Measurements from ENCODE around the gene BUD23. TPM values are rescaled to one million over a fixed set of nuclear protein-coding genes. Genes with fewer than 3 reads are reported as not detected.
A peak's percentile ranks its signal among the peaks of the same experiment; 100 is the strongest.

The BUD23 gene
- total RNA-seq, 1 donor from 2014 or later = 97.9 TPM

- Histone ChIP-seq H3K27me3 (ENCODE audit: control insufficient read depth, insufficient read depth, low read length) (peaks cover 5% of the 10 kb centered on the region), H3K4me3 (ENCODE audit: low read depth, low read length) (no peak overlapping the region), H3K36me3 (ENCODE audit: control insufficient read depth, insufficient read depth, low read length) (no peaks in the 10 kb centered on the region)
- no peak for DNase-seq (ENCODE audit: low read depth)
- no peak for TF ChIP-seq CTCF (IDR thresholded peaks at IDR 0.05; ENCODE audit: insufficient read depth, low read length, severe bottlenecking)
- FAIRE-seq = no peak
Measured at GRCh38 chr7:73644688-73645286, 38.6 kb upstream of the BUD23 start.

GRCh38 chr7:73645643-73646174 is 37.7 kb upstream of the BUD23 start:
- FAIRE-seq (no peak), DNase-seq (ENCODE audit: low read depth) (peak; percentile 20)
- peaks cover 7% of the 10 kb centered on the region for H3K27me3 ChIP-seq (ENCODE audit: control insufficient read depth, insufficient read depth, low read length)
- no peak for TF ChIP-seq CTCF (IDR thresholded peaks at IDR 0.05; ENCODE audit: insufficient read depth, low read length, severe bottlenecking)
- H3K4me3 ChIP-seq (ENCODE audit: low read depth, low read length) = no peak overlapping the region
- H3K36me3 ChIP-seq (ENCODE audit: control insufficient read depth, insufficient read depth, low read length) = no peaks in the 10 kb centered on the region

- TF ChIP-seq CTCF (IDR thresholded peaks at IDR 0.05; ENCODE audit: insufficient read depth, low read length, severe bottlenecking) = no peak
- no peaks in the 10 kb centered on the region for H3K36me3 ChIP-seq (ENCODE audit: control insufficient read depth, insufficient read depth, low read length)
- DNase-seq (ENCODE audit: low read depth) = peak; percentile 9
- peaks cover 10% of the 10 kb centered on the region for H3K27me3 ChIP-seq (ENCODE audit: control insufficient read depth, insufficient read depth, low read length)
- H3K4me3 ChIP-seq (ENCODE audit: low read depth, low read length) = no peak overlapping the region
- FAIRE-seq = no peak
Measured at GRCh38 chr7:73646785-73647724, 36.3 kb upstream of the BUD23 start.

GRCh38 chr7:73647725-73648592 is 35.4 kb upstream of the BUD23 start:
- Histone ChIP-seq H3K36me3 (ENCODE audit: control insufficient read depth, insufficient read depth, low read length) (no peaks in the 10 kb centered on the region), H3K4me3 (ENCODE audit: low read depth, low read length) (peak overlapping the region; percentile 33), H3K27me3 (ENCODE audit: control insufficient read depth, insufficient read depth, low read length) (peaks cover 10% of the 10 kb centered on the region)
- no peak for FAIRE-seq
- TF ChIP-seq CTCF (IDR thresholded peaks at IDR 0.05; ENCODE audit: insufficient read depth, low read length, severe bottlenecking) = peak; percentile 14
- no peak for DNase-seq (ENCODE audit: low read depth)

GRCh38 chr7:73648593-73649332 is 34.6 kb upstream of the BUD23 start:
- Histone ChIP-seq H3K27me3 (ENCODE audit: control insufficient read depth, insufficient read depth, low read length) (peaks cover 10% of the 10 kb centered on the region), H3K4me3 (ENCODE audit: low read depth, low read length) (no peak overlapping the region), H3K36me3 (ENCODE audit: control insufficient read depth, insufficient read depth, low read length) (no peaks in the 10 kb centered on the region)
- FAIRE-seq = no peak
- DNase-seq (ENCODE audit: low read depth) = no peak
- TF ChIP-seq CTCF (IDR thresholded peaks at IDR 0.05; ENCODE audit: insufficient read depth, low read length, severe bottlenecking) = no peak
